K562 (cell line): ENCODE data around the gene HES3.

Experiments used
- CTCF ChIP-seq, 3 experiments: IDR thresholded peaks in 2 of 3; conservative IDR thresholded peaks in 1 of 3; 2 replicates each; pipeline ENCODE4 v1.5.1; 2011 to 2012; ENCODE audit warnings: low read length in 3 of 3, mild to moderate bottlenecking in 3 of 3, control low read depth in 2 of 3, improper control_type of control experiment in 1 of 3, inconsistent platforms in 1 of 3, low read depth in 1 of 3, mixed read lengths in 1 of 3, moderate library complexity in 1 of 3; ENCODE audit not compliant: insufficient read depth in 2 of 3
- DACH1 ChIP-seq: fragments of 450-650 bp; IDR thresholded peaks from 2 replicates; pipeline ENCODE4 v1.6.1; 2018; ENCODE audit not compliant: partially characterized antibody
- EP300 ChIP-seq: IDR thresholded peaks from 2 replicates; pipeline ENCODE4 v1.6.1; 2012; ENCODE audit warnings: low read length, improper control_type of control experiment
- ETV5 ChIP-seq: sonication (generic); formaldehyde crosslinking; IDR thresholded peaks from 2 replicates; pipeline ENCODE4 v1.4.0; 2020; ENCODE audit warnings: low read depth, mild to moderate bottlenecking, missing genetic modification reagents
- GATAD2A ChIP-seq: fragments of 450-650 bp; IDR thresholded peaks from 2 replicates; pipeline ENCODE4 v1.6.1; 2017
- GTF2B ChIP-seq: IDR thresholded peaks from 2 replicates; pipeline ENCODE4 v1.6.1; 2011; ENCODE audit not compliant: insufficient read length; ENCODE audit errors: extremely low read depth
- LEF1 ChIP-seq: fragments of 450-650 bp; IDR thresholded peaks from 2 replicates; pipeline ENCODE4 v1.6.1; 2016; ENCODE audit warnings: mild to moderate bottlenecking
- MEF2D ChIP-seq: conservative IDR thresholded peaks from 2 replicates; pipeline ENCODE4 v1.6.1; 2016; ENCODE audit warnings: low read depth, missing genetic modification characterization, missing compliant biosample characterization
- MYNN ChIP-seq, 2 experiments: sonication (generic); formaldehyde crosslinking in 1 of 2; IDR thresholded peaks; 2 replicates each; pipeline versions ENCODE4 v1.5.0 to v1.6.1; 2016 to 2020; ENCODE audit warnings: antibody characterized with exemption in 1 of 2, missing genetic modification reagents in 1 of 2
- PHB2 ChIP-seq: fragments of 450-650 bp; IDR thresholded peaks from 2 replicates; pipeline ENCODE4 v1.6.1; 2017; ENCODE audit warnings: low read depth
- POLR2A ChIP-seq: fragments of 450-650 bp; conservative IDR thresholded peaks from 2 replicates; pipeline ENCODE4 v1.6.1; 2016
- POLR2AphosphoS2 ChIP-seq: IDR thresholded peaks from 2 replicates; pipeline ENCODE4 v1.6.1; 2012; ENCODE audit warnings: low read length, improper control_type of control experiment
- USF1 ChIP-seq: sonication (generic); formaldehyde crosslinking; IDR thresholded peaks from 2 replicates; pipeline ENCODE4 v1.9.0; 2022; ENCODE audit warnings: mild to moderate bottlenecking, missing genetic modification reagents

- TF ChIP-seq CTCF (IDR thresholded peaks at IDR 0.05 in 2 of 3, conservative IDR thresholded peaks at IDR 0.05 in 1 of 3; ENCODE audit: insufficient read depth in 2 of 3, low read depth in 1 of 3, low read length in 3 of 3) = peak; percentile 36 to 48 (median 41); a peak in 5 of 6 replicates
- TF ChIP-seq DACH1 = no peak
- TF ChIP-seq POLR2A = no peak
- no peak for TF ChIP-seq LEF1
- no peak for TF ChIP-seq GATAD2A
- TF ChIP-seq EP300 = no peak
- TF ChIP-seq MYNN (IDR thresholded peaks at IDR 0.05) = no peak
- no peak for TF ChIP-seq MYNN (CRISPR knock-in tag; IDR thresholded peaks at IDR 0.05)
- TF ChIP-seq PHB2 = no peak
- TF ChIP-seq POLR2AphosphoS2 = no peak
- TF ChIP-seq ETV5 = no peak
- TF ChIP-seq GTF2B = no peak
- TF ChIP-seq USF1 (CRISPR knock-in tag) = no peak
- TF ChIP-seq MEF2D (tag) = no peak
Measured at GRCh38 chr1:6209661-6210580, 34.1 kb upstream of the HES3 start.
